Prostate gland (tissue), 2 donors: ENCODE results near the gene YEATS4.

Source experiments
- POLR2A ChIP-seq: fragments of 450-650 bp; IDR thresholded peaks from one replicate; pipeline ENCODE4 v1.6.1; 2016; ENCODE audit warnings: antibody characterized with exemption, mild to moderate bottlenecking
- TF ChIP-seq, protein P1 (sequence below), 4 experiments: fragments of 200-600 bp in 2 of 4; fragments of 450-650 bp in 2 of 4; sonication (generic) in 2 of 4; IDR thresholded peaks; 1 replicate in 3 of 4; 2 replicates in 1 of 4; pipeline ENCODE4 v1.5.1; 2016 to 2019; ENCODE audit warnings: antibody characterized with exemption in 4 of 4, mild to moderate bottlenecking in 2 of 4, moderate library complexity in 2 of 4

DNA sequence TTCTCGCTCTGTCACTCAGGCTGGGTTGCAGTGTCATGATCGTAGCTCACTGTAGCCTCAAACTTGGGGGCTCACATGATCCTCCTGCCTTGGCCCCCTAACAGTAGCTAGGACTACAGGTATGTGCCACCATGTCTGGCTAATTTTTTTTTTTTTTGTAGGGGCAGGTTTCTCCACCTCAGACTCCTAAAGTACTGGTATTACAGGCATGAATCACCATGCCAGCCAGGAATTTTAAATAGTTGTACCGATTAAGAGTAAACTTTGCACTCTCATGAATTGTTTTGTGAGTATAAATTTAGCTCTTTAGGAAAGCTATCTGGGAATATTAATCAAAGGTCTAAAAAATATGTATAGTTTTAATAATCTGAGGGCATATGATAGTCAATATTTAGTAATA is 25.5 kb downstream of the YEATS4 start:
- TF ChIP-seq POLR2A: no peak
- TF ChIP-seq, protein P1, sequence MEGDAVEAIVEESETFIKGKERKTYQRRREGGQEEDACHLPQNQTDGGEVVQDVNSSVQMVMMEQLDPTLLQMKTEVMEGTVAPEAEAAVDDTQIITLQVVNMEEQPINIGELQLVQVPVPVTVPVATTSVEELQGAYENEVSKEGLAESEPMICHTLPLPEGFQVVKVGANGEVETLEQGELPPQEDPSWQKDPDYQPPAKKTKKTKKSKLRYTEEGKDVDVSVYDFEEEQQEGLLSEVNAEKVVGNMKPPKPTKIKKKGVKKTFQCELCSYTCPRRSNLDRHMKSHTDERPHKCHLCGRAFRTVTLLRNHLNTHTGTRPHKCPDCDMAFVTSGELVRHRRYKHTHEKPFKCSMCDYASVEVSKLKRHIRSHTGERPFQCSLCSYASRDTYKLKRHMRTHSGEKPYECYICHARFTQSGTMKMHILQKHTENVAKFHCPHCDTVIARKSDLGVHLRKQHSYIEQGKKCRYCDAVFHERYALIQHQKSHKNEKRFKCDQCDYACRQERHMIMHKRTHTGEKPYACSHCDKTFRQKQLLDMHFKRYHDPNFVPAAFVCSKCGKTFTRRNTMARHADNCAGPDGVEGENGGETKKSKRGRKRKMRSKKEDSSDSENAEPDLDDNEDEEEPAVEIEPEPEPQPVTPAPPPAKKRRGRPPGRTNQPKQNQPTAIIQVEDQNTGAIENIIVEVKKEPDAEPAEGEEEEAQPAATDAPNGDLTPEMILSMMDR (IDR thresholded peaks at IDR 0.05): no peak
